ENCODE results near the gene PJA2.

GRCh38 chr5:109318455-109319108 lies 91.2 kb downstream of the PJA2 start:
- no peak for TF ChIP-seq GATA3 (IDR thresholded peaks at IDR 0.05; ENCODE audit: low read depth, low read length)
- TF ChIP-seq GATA2 (IDR thresholded peaks at IDR 0.05; ENCODE audit: low read depth, low read length), result no peak

All from SH-SY5Y (cell line).